ENCODE results near the gene VAC14.

VAC14 gene

DNA sequence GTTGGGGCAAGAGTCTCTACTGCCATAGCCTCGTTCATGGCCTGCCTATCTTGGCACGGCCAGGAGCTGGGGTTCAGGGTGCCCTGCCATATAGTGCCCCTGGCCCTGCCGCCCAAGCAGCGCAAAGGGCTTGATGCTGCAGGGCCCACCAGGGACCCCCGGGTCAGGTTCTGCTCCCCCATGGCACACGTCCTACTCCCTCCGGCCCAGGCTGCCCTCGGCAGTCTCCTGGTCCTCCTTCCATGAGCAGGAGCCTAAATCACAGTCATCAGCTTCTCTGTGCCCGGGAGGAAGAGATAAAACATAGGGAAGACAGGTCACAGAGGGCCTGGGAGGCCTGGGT lies 59.2 kb downstream of the VAC14 start:
- no peak for DNase-seq (ENCODE audit: low spot score)
- TF ChIP-seq, protein P1, sequence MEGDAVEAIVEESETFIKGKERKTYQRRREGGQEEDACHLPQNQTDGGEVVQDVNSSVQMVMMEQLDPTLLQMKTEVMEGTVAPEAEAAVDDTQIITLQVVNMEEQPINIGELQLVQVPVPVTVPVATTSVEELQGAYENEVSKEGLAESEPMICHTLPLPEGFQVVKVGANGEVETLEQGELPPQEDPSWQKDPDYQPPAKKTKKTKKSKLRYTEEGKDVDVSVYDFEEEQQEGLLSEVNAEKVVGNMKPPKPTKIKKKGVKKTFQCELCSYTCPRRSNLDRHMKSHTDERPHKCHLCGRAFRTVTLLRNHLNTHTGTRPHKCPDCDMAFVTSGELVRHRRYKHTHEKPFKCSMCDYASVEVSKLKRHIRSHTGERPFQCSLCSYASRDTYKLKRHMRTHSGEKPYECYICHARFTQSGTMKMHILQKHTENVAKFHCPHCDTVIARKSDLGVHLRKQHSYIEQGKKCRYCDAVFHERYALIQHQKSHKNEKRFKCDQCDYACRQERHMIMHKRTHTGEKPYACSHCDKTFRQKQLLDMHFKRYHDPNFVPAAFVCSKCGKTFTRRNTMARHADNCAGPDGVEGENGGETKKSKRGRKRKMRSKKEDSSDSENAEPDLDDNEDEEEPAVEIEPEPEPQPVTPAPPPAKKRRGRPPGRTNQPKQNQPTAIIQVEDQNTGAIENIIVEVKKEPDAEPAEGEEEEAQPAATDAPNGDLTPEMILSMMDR (IDR thresholded peaks at IDR 0.05; ENCODE audit: extremely low read depth, insufficient read depth, missing control alignments), result no peak
- in situ Hi-C loops (cut with MboI; ENCODE audit: low pct_unique_long_range_greater_than_20kb, low sequenced_read_pairs, unreplicated experiment), result no loop called here

DNA sequence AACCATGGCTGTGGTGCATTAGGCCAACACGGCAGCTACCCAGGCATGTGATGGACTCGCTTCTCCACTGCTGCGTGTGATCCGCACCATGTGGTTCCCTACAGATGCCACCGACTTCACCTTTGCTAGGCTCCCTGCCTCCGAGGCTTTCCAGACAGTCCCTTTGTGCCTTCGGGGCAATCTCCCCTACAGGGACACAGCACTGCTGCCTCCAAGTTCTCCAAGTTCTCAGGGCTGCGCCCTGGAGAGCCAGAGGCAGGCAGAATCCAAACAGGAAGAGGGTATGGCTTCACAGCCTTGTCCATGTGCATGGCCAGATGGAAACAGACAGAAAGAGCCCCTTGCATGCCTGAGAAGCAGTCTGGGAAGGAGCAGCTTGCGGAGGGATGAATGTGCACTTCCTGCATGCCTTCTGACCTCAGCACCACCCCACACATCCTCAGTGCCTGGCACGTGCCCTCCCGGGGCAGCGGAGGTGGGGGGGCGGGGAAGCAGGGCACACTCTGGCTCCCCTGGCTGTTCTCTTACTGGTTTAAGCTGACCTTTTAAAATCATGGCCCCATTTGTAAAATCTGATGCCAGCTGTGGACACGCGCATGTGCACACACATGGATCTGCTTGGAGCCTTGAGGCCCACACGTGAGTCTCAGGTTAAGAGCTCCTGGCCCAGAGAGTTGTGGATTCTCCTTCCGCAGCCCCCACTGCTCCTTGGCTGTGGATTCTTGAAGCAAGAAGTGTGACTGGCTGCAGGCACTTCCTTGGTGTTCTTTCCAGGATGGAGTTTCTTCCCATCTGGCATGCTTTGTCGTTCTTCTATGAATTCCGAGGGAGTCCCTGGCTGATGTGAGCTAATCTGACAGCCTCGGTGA lies 59.8 kb downstream of the VAC14 start:
- TF ChIP-seq, protein P1 (IDR thresholded peaks at IDR 0.05; ENCODE audit: extremely low read depth, insufficient read depth, missing control alignments), result no peak
- in situ Hi-C loops (cut with MboI; ENCODE audit: low pct_unique_long_range_greater_than_20kb, low sequenced_read_pairs, unreplicated experiment), result no loop called here
- no peak for DNase-seq (ENCODE audit: low spot score)

DNA sequence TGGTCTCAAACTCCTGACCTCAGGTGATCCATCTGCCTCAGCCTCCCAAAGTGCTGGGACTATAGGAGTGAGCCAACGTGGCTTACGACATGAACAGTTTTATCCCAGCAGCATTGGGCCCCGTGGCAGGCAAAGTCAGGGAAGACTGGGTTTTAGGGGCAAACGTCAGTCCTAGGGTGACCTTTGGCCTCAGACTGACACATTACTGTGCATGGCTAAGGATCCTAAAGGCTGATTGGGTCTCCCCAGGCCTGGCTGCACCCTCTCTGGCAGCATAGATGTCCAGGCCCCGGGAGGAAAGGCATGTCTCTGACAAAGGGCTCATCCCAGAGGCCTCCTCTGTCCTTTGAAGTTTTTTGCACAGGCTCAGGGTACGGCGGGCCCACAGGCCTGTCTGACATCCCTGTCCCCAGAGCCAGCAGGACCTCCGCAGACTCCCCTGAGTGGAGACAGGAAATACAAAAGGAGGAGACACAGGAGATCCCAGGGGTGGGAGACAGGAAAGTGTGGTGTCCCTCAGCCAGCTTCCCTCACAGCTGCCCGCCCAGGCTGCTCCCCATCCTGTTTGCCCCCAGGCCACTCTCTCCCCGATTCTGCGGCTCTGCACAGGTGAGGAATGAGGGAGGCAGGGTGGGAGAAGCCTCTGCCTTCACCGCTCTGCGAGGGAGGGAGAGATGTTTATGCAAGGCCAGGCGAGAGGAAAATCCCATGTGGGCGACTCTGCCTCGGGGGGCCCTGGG lies 60.6 kb downstream of the VAC14 start:
- TF ChIP-seq, protein P1 (IDR thresholded peaks at IDR 0.05; ENCODE audit: extremely low read depth, insufficient read depth, missing control alignments), result no peak
- in situ Hi-C loops (cut with MboI; ENCODE audit: low pct_unique_long_range_greater_than_20kb, low sequenced_read_pairs, unreplicated experiment), result no loop called here
- DNase-seq (ENCODE audit: low spot score), result no peak

DNA sequence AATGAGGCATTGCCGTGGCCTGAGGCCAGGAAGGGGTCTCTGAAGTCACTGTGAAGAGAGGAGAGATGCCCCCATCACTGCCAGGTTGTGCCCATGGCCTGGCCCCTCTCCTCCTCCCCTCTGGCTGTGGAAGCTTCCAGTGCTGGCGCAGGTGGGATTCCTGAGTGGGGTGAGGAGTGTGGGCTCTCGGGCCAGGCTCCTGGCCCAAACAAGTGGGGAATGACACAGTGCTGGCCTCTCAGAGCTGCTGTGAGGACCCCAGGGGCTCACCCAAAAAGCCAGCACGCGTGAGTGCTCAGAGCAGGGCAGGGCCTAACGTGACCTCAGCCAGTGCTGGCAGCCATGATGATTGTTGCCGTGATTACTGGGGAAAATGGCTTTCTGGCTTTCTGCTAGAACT lies 61.6 kb downstream of the VAC14 start:
- TF ChIP-seq, protein P1 (IDR thresholded peaks at IDR 0.05; ENCODE audit: extremely low read depth, insufficient read depth, missing control alignments), result no peak
- no peak for DNase-seq (ENCODE audit: low spot score)
- in situ Hi-C loops (cut with MboI; ENCODE audit: low pct_unique_long_range_greater_than_20kb, low sequenced_read_pairs, unreplicated experiment), result no loop called here

DNA sequence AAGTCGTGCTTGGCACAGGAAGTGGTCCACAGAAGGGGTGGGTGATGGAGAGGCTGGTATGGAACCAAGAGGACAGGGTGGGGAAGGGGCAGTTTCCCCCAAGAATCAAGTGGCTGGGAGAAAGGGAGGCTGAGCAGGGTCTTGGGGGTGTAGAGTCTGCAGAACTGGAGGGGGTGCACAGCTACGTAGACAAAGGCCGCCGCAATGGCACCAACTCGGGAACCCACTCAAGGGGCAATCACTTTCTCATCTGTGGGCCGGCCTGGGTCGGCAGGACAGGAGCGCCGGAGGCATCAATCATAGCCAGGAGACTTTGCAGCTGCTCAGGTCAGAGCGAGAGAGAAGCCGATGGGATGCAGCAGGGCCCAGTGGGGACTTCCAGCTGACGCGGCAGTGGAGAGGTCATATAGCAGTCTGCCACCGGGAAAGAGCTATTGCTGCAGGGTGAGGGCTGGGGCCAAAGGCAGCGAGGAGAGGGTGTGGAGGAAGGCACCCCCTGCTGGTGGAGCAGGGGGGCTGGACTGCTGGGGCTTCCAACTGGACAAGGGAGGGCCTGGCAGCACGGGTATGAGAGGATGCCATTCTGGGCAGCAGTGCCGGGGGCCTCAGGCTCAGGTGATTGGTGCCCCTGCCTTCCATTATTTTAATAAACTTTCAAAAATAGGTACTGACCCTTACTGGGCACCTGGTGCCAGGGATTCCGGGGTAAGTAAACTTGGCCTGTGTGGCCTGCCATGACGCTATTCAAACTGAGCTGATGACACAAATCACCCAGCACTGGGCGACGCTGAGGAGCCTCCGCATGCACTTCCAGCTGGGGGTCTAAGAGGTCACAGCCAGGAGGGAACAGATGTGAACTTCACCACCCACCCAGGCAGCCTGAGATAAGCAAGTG lies 62.6 kb downstream of the VAC14 start:
- in situ Hi-C loops (cut with MboI; ENCODE audit: low pct_unique_long_range_greater_than_20kb, low sequenced_read_pairs, unreplicated experiment), result no loop called here
- DNase-seq (ENCODE audit: low spot score), result peak; percentile 55
- TF ChIP-seq, protein P1 (IDR thresholded peaks at IDR 0.05; ENCODE audit: extremely low read depth, insufficient read depth, missing control alignments), result peak; percentile 49
